GM13976 (cell line): ENCODE data around the gene C1orf52.

Experiments
- DNase-seq: peaks from one replicate; pipeline ENCODE4 v3.0.0; 2012; ENCODE audit warnings: low spot score
- CTCF ChIP-seq: IDR thresholded peaks from 2 replicates; pipeline ENCODE4 v1.5.1; 2012; ENCODE audit warnings: borderline replicate concordance, mild to moderate bottlenecking; ENCODE audit not compliant: insufficient read depth; ENCODE audit errors: extremely low read depth, missing control alignments, control extremely low read depth
- in situ Hi-C: fragments of 300-500 bp; cut with MboI; formaldehyde crosslinking; loops from one replicate; pipeline ENCODE4 v1.12.0; 2022; ENCODE audit warnings: low sequenced_read_pairs, mixed read lengths, inconsistent platforms; ENCODE audit not compliant: unreplicated experiment

The C1orf52 gene

DNA sequence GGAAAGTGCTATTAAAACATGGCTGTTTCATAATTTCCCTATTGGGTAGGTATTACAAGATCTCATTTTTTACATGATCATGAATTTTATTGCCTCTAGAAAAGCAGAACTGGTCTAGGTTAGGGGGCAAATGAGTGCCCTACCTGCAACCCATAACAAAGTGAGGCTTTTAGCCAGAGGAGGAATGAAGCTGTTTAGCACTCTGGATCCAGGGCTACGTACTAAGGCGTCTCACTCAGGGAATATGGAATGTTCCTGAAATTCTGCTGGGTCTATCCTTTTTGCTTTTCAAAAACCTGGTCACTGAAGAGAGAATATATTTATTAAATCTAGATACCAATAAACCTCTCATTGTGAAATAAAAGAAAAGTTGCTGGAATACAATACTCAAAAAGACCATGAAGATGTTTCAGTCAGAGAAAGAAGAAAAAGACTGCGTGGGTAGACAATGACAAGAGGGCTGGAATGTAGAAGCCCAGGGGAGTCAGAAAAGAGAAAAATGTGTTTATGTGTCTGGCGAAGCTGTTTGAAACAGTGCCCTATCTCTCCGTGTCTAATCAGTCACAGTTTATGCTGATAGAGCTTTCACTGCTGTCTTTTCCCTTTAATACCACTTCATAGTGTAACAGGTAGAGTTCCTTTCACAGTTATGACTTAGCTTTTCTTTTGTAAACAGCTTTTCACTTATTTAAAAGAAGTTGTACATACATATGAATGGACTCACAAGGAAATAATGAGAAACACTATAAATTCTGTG lies 33.7 kb downstream of the C1orf52 start:
- no peak for TF ChIP-seq CTCF
- DNase-seq = no peak
- in situ Hi-C loops = no loop called here

GRCh38 chr1:85224734-85225623 lies 34.5 kb downstream of the C1orf52 start:
- no peak for TF ChIP-seq CTCF
- DNase-seq = no peak
- in situ Hi-C loops = no loop called here

- no peak for TF ChIP-seq CTCF
- DNase-seq = no peak
- in situ Hi-C loops = no loop called here
Observed at GRCh38 chr1:85224295-85224694, 35.2 kb downstream of the C1orf52 start.

DNA sequence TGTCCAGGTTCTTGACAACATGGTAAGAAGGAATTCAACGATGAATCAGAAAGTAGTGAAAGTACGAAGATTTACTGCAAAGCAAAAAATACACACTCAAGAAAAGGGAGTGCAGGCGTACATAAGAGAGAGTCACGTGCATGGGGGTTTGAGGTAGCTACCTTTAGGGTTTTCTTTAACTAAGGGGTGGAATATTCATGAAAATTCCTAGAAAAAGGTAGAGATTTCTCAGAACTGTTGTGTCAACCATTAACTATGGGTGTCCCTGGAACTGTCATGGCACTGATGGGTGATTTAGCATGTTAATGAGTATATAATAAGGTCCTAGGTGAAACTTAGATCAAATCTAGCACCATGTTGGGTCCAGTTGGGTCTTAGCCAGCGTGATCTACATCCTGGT lies 36.1 kb downstream of the C1orf52 start:
- no peak for DNase-seq
- no peak for TF ChIP-seq CTCF
- in situ Hi-C loops = no loop called here

DNA sequence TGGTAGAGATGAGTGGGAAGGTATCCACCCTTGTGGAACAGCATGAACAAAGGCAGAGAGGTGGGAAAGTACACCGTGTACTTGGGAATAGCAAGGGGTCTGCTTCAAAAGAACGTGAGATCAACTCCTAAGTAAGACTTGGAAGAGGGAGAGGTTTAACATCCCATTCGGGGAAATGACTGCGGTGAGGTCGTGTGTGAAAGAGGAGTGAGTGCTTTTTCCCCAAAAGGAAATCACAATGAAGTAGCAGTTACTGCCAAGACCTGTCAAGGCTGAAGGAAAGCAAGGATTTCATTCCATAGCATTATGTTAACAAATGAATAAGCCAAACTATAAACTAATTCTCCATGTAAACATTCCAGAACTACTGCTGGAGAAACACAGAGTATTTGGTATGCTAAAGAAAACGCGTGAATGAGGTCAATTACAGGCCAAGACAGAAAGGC lies 38.7 kb downstream of the C1orf52 start:
- in situ Hi-C loops = no loop called here
- TF ChIP-seq CTCF = no peak

GRCh38 chr1:85219853-85220610 lies 39.4 kb downstream of the C1orf52 start:
- in situ Hi-C loops = no loop called here
- no peak for TF ChIP-seq CTCF
- DNase-seq = no peak

More for the DNA sequence above, 38.7 kb downstream of the C1orf52 start:
- DNase-seq = no peak
